HEK293 (cell line): ENCODE measurements around the gene CELF4.

ENCODE experiments used
- CTCF ChIA-PET: fragments of 350-600 bp; formaldehyde crosslinking; extraction: SDS; loops from one replicate; lab custom pipeline; 2021; ENCODE audit warnings: antibody characterized with exemption; lab: Yijun Ruan, JAX
- POLR2A ChIA-PET: fragments of 300-600 bp; formaldehyde crosslinking; extraction: SDS; loops from one replicate; lab custom pipeline; 2020; ENCODE audit warnings: antibody characterized with exemption, inconsistent platforms; lab: Yijun Ruan, JAX
- H3K27ac ChIP-seq: fragments of 200-500 bp; sonication (Bioruptor generic); 2 replicates; pipeline ENCODE4 v1.5.1; 2014; ENCODE audit warnings: low read depth, low read length, control low read depth, inconsistent platforms; ENCODE audit errors: extremely low read depth
- H3K36me3 ChIP-seq, 2 experiments: fragments of 200-500 bp in 1 of 2; sonication (Bioruptor generic) in 1 of 2; 1 replicate in 1 of 2; 2 replicates in 1 of 2; pipeline ENCODE4 v1.5.1; 2014 to 2017; ENCODE audit warnings: inconsistent platforms in 2 of 2, low read length in 2 of 2; ENCODE audit not compliant: control insufficient read depth in 2 of 2, insufficient read depth in 1 of 2
- H3K4me1 ChIP-seq: fragments of 200-500 bp; sonication (Bioruptor generic); 2 replicates; pipeline ENCODE4 v1.5.1; 2014; ENCODE audit warnings: mild to moderate bottlenecking, low read length, inconsistent platforms; ENCODE audit not compliant: control insufficient read depth, insufficient read depth
- H3K4me3 ChIP-seq: 2 replicates; pipeline ENCODE4 v1.5.1; 2011; ENCODE audit warnings: low read depth, mild to moderate bottlenecking, control low read depth, low read length, moderate library complexity
- H3K9me3 ChIP-seq: fragments of 200-500 bp; sonication (Bioruptor generic); 2 replicates; pipeline ENCODE4 v1.5.1; 2014; ENCODE audit warnings: low read depth, low read length, inconsistent platforms; ENCODE audit not compliant: control insufficient read depth, insufficient read depth
- EGR2 ChIP-seq: fragments of 450-650 bp; formaldehyde crosslinking; IDR thresholded peaks from 2 replicates; pipeline ENCODE4 v1.5.1; 2016; ENCODE audit warnings: low read depth, missing biosample characterization, missing genetic modification characterization
- OVOL3 ChIP-seq: fragments of 450-650 bp; formaldehyde crosslinking; IDR thresholded peaks from 2 replicates; pipeline ENCODE4 v1.5.1; 2016; ENCODE audit warnings: missing biosample characterization, missing genetic modification characterization
- ZNF16 ChIP-seq: fragments of 450-650 bp; formaldehyde crosslinking; IDR thresholded peaks from 2 replicates; pipeline ENCODE4 v1.5.1; 2016; ENCODE audit warnings: low read depth, missing biosample characterization, missing genetic modification characterization
- ZNF354C ChIP-seq: fragments of 450-650 bp; formaldehyde crosslinking; IDR thresholded peaks from 2 replicates; pipeline ENCODE4 v1.5.1; 2016; ENCODE audit warnings: missing biosample characterization, missing genetic modification characterization, low read depth, borderline replicate concordance
- ZNF362 ChIP-seq: fragments of 450-650 bp; formaldehyde crosslinking; IDR thresholded peaks from 2 replicates; pipeline ENCODE4 v1.5.1; 2016; ENCODE audit warnings: missing biosample characterization, missing genetic modification characterization
- ZNF37A ChIP-seq: fragments of 450-650 bp; IDR thresholded peaks from 2 replicates; pipeline ENCODE4 v1.5.1; 2018; ENCODE audit warnings: missing biosample characterization, missing genetic modification characterization
- ZNF544 ChIP-seq: fragments of 450-650 bp; formaldehyde crosslinking; IDR thresholded peaks from 2 replicates; pipeline ENCODE4 v1.5.0; 2017; ENCODE audit warnings: missing biosample characterization, missing genetic modification characterization
- ZNF555 ChIP-seq: fragments of 450-650 bp; formaldehyde crosslinking; conservative IDR thresholded peaks from 2 replicates; pipeline ENCODE4 v1.5.1; 2017; ENCODE audit warnings: missing biosample characterization, mild to moderate bottlenecking, missing genetic modification characterization, inconsistent platforms
- ZNF560 ChIP-seq: fragments of 450-650 bp; formaldehyde crosslinking; IDR thresholded peaks from 2 replicates; pipeline ENCODE4 v1.5.1; 2017; ENCODE audit warnings: missing biosample characterization, missing genetic modification characterization, borderline replicate concordance
- ZNF785 ChIP-seq: fragments of 450-650 bp; formaldehyde crosslinking; IDR thresholded peaks from 2 replicates; pipeline ENCODE4 v1.5.1; 2016; ENCODE audit warnings: missing biosample characterization, missing genetic modification characterization
- ZSCAN30 ChIP-seq: fragments of 450-650 bp; IDR thresholded peaks from 2 replicates; pipeline ENCODE4 v1.5.1; 2018; ENCODE audit warnings: missing biosample characterization, mild to moderate bottlenecking, missing genetic modification characterization, moderate library complexity
- TF ChIP-seq, protein P1 (sequence below): fragments of 450-650 bp; formaldehyde crosslinking; IDR thresholded peaks from 2 replicates; pipeline ENCODE4 v1.5.1; 2016; ENCODE audit warnings: missing biosample characterization, missing genetic modification characterization
- TF ChIP-seq, protein P2 (sequence below): fragments of 450-650 bp; formaldehyde crosslinking; IDR thresholded peaks from 2 replicates; pipeline ENCODE4 v1.5.1; 2017; ENCODE audit warnings: missing biosample characterization, mild to moderate bottlenecking, missing genetic modification characterization, moderate library complexity
- TF ChIP-seq, protein P3 (sequence below): fragments of 450-650 bp; formaldehyde crosslinking; conservative IDR thresholded peaks from 2 replicates; pipeline ENCODE4 v1.5.1; 2016; ENCODE audit warnings: low read depth, missing biosample characterization, missing genetic modification characterization

CELF4 gene

DNA sequence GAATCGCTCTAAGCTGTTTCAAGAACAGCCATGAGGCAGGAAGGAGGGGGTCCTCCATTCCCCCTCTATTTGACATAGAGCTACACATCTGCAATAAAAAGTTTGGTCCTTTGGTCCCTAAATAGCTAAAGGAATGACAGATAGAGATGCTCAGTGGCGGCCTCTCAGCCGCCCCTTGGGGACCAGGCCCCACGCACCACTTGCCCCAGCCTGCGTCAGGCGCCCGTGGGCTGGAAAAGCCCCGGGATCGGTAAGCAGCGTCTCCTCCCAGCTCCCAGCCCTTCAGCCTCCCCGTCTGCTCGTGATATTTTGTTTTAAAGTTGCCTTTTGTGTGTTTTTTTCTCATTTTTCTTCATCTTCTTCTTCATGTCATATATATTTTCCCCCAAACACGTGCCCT lies 321.0 kb downstream of the CELF4 start:
- H3K4me1 ChIP-seq: no peaks in the 10 kb centered on the region
- POLR2A ChIA-PET: no interaction called here
- H3K4me3 ChIP-seq: no peak overlapping the region
- CTCF ChIA-PET: no interaction called here
- no peak overlapping the region for H3K27ac ChIP-seq
- no peak for TF ChIP-seq OVOL3
- TF ChIP-seq, protein P1, sequence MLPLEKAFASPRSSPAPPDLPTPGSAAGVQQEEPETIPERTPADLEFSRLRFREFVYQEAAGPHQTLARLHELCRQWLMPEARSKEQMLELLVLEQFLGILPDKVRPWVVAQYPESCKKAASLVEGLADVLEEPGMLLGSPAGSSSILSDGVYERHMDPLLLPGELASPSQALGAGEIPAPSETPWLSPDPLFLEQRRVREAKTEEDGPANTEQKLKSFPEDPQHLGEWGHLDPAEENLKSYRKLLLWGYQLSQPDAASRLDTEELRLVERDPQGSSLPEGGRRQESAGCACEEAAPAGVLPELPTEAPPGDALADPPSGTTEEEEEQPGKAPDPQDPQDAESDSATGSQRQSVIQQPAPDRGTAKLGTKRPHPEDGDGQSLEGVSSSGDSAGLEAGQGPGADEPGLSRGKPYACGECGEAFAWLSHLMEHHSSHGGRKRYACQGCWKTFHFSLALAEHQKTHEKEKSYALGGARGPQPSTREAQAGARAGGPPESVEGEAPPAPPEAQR (tag by site-specific recombination): no peak
- no peak for TF ChIP-seq ZNF37A (tag by site-specific recombination)
- TF ChIP-seq ZNF544 (tag by site-specific recombination): no peak
- no peak for TF ChIP-seq ZNF354C
- no peak for TF ChIP-seq EGR2
- no peak for TF ChIP-seq ZNF16 (tag by site-specific recombination)
- TF ChIP-seq ZSCAN30 (tag by site-specific recombination): no peak
- H3K9me3 ChIP-seq: no peaks in the 10 kb centered on the region
- H3K36me3 ChIP-seq: no peaks in the 10 kb centered on the region

- no peak overlapping the region for H3K27ac ChIP-seq
- ChIA-PET POLR2A (no interaction called here), CTCF (no interaction called here)
- no peak for TF ChIP-seq ZNF560 (tag by site-specific recombination)
- TF ChIP-seq, protein P2, sequence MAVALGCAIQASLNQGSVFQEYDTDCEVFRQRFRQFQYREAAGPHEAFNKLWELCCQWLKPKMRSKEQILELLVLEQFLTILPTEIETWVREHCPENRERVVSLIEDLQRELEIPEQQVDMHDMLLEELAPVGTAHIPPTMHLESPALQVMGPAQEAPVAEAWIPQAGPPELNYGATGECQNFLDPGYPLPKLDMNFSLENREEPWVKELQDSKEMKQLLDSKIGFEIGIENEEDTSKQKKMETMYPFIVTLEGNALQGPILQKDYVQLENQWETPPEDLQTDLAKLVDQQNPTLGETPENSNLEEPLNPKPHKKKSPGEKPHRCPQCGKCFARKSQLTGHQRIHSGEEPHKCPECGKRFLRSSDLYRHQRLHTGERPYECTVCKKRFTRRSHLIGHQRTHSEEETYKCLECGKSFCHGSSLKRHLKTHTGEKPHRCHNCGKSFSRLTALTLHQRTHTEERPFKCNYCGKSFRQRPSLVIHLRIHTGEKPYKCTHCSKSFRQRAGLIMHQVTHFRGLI: no peak
- no peak for TF ChIP-seq ZNF785
- no peak for TF ChIP-seq ZNF362
- TF ChIP-seq, protein P3, sequence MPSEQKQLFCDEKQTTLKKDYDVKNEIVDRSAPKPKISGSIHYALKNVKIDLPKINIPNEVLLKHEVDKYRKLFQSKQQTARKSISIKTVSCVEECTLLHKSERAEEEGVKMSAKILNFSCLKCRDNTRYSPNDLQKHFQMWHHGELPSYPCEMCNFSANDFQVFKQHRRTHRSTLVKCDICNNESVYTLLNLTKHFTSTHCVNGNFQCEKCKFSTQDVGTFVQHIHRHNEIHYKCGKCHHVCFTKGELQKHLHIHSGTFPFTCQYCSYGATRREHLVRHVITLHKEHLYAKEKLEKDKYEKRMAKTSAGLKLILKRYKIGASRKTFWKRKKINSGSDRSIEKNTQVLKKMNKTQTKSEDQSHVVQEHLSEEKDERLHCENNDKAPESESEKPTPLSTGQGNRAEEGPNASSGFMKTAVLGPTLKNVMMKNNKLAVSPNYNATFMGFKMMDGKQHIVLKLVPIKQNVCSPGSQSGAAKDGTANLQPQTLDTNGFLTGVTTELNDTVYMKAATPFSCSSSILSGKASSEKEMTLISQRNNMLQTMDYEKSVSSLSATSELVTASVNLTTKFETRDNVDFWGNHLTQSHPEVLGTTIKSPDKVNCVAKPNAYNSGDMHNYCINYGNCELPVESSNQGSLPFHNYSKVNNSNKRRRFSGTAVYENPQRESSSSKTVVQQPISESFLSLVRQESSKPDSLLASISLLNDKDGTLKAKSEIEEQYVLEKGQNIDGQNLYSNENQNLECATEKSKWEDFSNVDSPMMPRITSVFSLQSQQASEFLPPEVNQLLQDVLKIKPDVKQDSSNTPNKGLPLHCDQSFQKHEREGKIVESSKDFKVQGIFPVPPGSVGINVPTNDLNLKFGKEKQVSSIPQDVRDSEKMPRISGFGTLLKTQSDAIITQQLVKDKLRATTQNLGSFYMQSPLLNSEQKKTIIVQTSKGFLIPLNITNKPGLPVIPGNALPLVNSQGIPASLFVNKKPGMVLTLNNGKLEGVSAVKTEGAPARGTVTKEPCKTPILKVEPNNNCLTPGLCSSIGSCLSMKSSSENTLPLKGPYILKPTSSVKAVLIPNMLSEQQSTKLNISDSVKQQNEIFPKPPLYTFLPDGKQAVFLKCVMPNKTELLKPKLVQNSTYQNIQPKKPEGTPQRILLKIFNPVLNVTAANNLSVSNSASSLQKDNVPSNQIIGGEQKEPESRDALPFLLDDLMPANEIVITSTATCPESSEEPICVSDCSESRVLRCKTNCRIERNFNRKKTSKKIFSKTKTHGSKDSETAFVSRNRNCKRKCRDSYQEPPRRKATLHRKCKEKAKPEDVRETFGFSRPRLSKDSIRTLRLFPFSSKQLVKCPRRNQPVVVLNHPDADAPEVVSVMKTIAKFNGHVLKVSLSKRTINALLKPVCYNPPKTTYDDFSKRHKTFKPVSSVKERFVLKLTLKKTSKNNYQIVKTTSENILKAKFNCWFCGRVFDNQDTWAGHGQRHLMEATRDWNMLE: no peak
- TF ChIP-seq ZNF555 (tag by site-specific recombination): no peak
- no peaks in the 10 kb centered on the region for H3K9me3 ChIP-seq
- no peaks in the 10 kb centered on the region for H3K36me3 ChIP-seq
- no peaks in the 10 kb centered on the region for H3K4me1 ChIP-seq
- H3K4me3 ChIP-seq: no peak overlapping the region
These were observed 321.9 kb downstream of the CELF4 start for GRCh38 chr18:37243741-37244140.
